DOHH2 (cell line): ENCODE data around the gene GAGE10.
"Not testable (repeated sequence)": the region's sequence is repeated elsewhere in the genome, so short reads cannot be mapped to it uniquely, and the experiment has no call there.

ENCODE experiments used
- H3F3A ChIP-seq: fragments of 200-600 bp; sonication (generic), shearing (Covaris generic); 2 replicates; pipeline ENCODE4 v1.6.0; 2016; ENCODE audit warnings: antibody characterized with exemption, mild to moderate bottlenecking; ENCODE audit not compliant: control insufficient read depth, insufficient read depth
- H3K27ac ChIP-seq: fragments of 200-600 bp; sonication (generic); 2 replicates; pipeline ENCODE4 v1.5.1; 2014; ENCODE audit warnings: low read depth, mild to moderate bottlenecking, low read length, moderate library complexity
- H3K27me3 ChIP-seq: fragments of 200-600 bp; sonication (generic); 2 replicates; pipeline ENCODE4 v1.6.1; 2014; ENCODE audit warnings: mild to moderate bottlenecking, low read length, mixed read lengths; ENCODE audit not compliant: control insufficient read depth
- H3K36me3 ChIP-seq: fragments of 200-600 bp; sonication (generic); 2 replicates; pipeline ENCODE4 v1.6.1; 2014; ENCODE audit warnings: mild to moderate bottlenecking, low read length, moderate library complexity, mixed read lengths; ENCODE audit not compliant: control insufficient read depth
- H3K4me1 ChIP-seq: fragments of 200-600 bp; sonication (generic); 2 replicates; pipeline ENCODE4 v1.6.1; 2014; ENCODE audit warnings: mild to moderate bottlenecking, low read length, mixed read lengths; ENCODE audit not compliant: control insufficient read depth
- H3K4me2 ChIP-seq: fragments of 200-600 bp; sonication (generic); 2 replicates; pipeline ENCODE4 v1.6.0; 2014; ENCODE audit warnings: mild to moderate bottlenecking, low read length, moderate library complexity
- H3K4me3 ChIP-seq: fragments of 200-600 bp; sonication (generic); 2 replicates; pipeline ENCODE4 v1.5.1; 2014; ENCODE audit warnings: mild to moderate bottlenecking, low read length, mixed read lengths
- H3K79me2 ChIP-seq: fragments of 200-600 bp; sonication (generic); 2 replicates; pipeline ENCODE4 v1.6.1; 2014; ENCODE audit warnings: mild to moderate bottlenecking, low read length, mixed read lengths; ENCODE audit not compliant: control insufficient read depth
- H3K9me2 ChIP-seq: fragments of 200-600 bp; sonication (generic); replicated peaks from 2 replicates; pipeline ENCODE4 v1.6.1; 2014; ENCODE audit warnings: mild to moderate bottlenecking, low read length, mixed read lengths; ENCODE audit not compliant: control insufficient read depth
- H3K9me3 ChIP-seq: fragments of 200-600 bp; sonication (generic); 2 replicates; pipeline ENCODE4 v1.6.1; 2014; ENCODE audit warnings: antibody characterized with exemption, low read length, mixed read lengths; ENCODE audit not compliant: control insufficient read depth, insufficient read depth
- H4K20me1 ChIP-seq: fragments of 200-600 bp; sonication (generic); 2 replicates; pipeline ENCODE4 v1.6.0; 2014; ENCODE audit warnings: low read depth, mild to moderate bottlenecking, antibody characterized with exemption, low read length, moderate library complexity; ENCODE audit not compliant: control insufficient read depth, insufficient read depth

The GAGE10 gene

GRCh38 chrX:49331841-49332240, 28.4 kb downstream of the GAGE10 start:
- not testable (repeated sequence) for H3K9me2 ChIP-seq, H3K9me3 ChIP-seq, H3F3A ChIP-seq, H3K27ac ChIP-seq, H3K79me2 ChIP-seq, H3K4me3 ChIP-seq, H3K4me2 ChIP-seq, H3K4me1 ChIP-seq, H4K20me1 ChIP-seq, H3K27me3 ChIP-seq, H3K36me3 ChIP-seq

GRCh38 chrX:49341449-49341848, 38.0 kb downstream of the GAGE10 start:
- not testable (repeated sequence) for H3K27ac ChIP-seq, H3F3A ChIP-seq, H3K36me3 ChIP-seq, H3K9me3 ChIP-seq, H3K27me3 ChIP-seq, H3K4me3 ChIP-seq, H3K4me2 ChIP-seq, H3K9me2 ChIP-seq, H3K79me2 ChIP-seq, H4K20me1 ChIP-seq, H3K4me1 ChIP-seq

- not testable (repeated sequence) for H3K4me3 ChIP-seq, H3K4me1 ChIP-seq, H3F3A ChIP-seq, H4K20me1 ChIP-seq, H3K9me3 ChIP-seq, H3K27me3 ChIP-seq, H3K27ac ChIP-seq, H3K36me3 ChIP-seq, H3K4me2 ChIP-seq, H3K79me2 ChIP-seq, H3K9me2 ChIP-seq
Observed at GRCh38 chrX:49344496-49345175, 41.2 kb downstream of the GAGE10 start.

GRCh38 chrX:49345402-49345801, 42.0 kb downstream of the GAGE10 start:
- H3K27ac ChIP-seq, H4K20me1 ChIP-seq, H3K4me2 ChIP-seq, H3K4me1 ChIP-seq, H3K27me3 ChIP-seq, H3F3A ChIP-seq, H3K36me3 ChIP-seq, H3K9me2 ChIP-seq, H3K9me3 ChIP-seq, H3K79me2 ChIP-seq, H3K4me3 ChIP-seq: not testable (repeated sequence)

- not testable (repeated sequence) for H3K4me3 ChIP-seq, H3K36me3 ChIP-seq, H3K27me3 ChIP-seq, H4K20me1 ChIP-seq, H3K4me1 ChIP-seq, H3K27ac ChIP-seq, H3F3A ChIP-seq, H3K79me2 ChIP-seq, H3K9me3 ChIP-seq, H3K9me2 ChIP-seq, H3K4me2 ChIP-seq
Observed at GRCh38 chrX:49346150-49346549, 42.7 kb downstream of the GAGE10 start.
